Left ventricle myocardium inferior (tissue), 1 donor: ENCODE data around the gene PDE4B. TPM values are rescaled to one million over a fixed set of nuclear protein-coding genes. Genes with fewer than 3 reads are reported as not detected.
"Not testable (repeated sequence)": the region's sequence is repeated elsewhere in the genome, so short reads cannot be mapped to it uniquely, and the experiment has no call there.

Experiments
- DNase-seq: peaks from one replicate; pipeline ENCODE4 v3.0.0-alpha.2; 2020
- H3K27ac ChIP-seq: fragments of 200-600 bp; replicated peaks from 2 replicates; pipeline ENCODE4 v1.8.0; 2021
- H3K27me3 ChIP-seq: fragments of 200-600 bp; 2 replicates; pipeline ENCODE4 v1.8.0; 2021; ENCODE audit warnings: low read depth
- H3K36me3 ChIP-seq: fragments of 200-600 bp; 2 replicates; pipeline ENCODE4 v1.8.0; 2021
- H3K4me1 ChIP-seq: fragments of 200-600 bp; 2 replicates; pipeline ENCODE4 v1.8.0; 2021
- H3K4me3 ChIP-seq: fragments of 200-600 bp; 2 replicates; pipeline ENCODE4 v1.8.0; 2021; ENCODE audit warnings: mild to moderate bottlenecking, moderate library complexity
- H3K9me3 ChIP-seq: fragments of 200-600 bp; replicated peaks from 2 replicates; pipeline ENCODE4 v1.8.0; 2021
- intact Hi-C: fragments of 100-400 bp; cut with micrococcal nuclease; formaldehyde crosslinking; loops from one replicate; pipeline ENCODE4 v1.11.0; 2022
- total RNA-seq: library from RNA; stranded (reverse); fragmentation: NEBNext Ultra II Directional; extraction: Animal tissue kit (Norgen Biotek cat#: 25700); gene quantifications from one replicate; pipeline ENCODE4 v1.2.1, GENCODE V29; 2021
- TF ChIP-seq, protein P1 (sequence below): fragments of 200-600 bp; IDR thresholded peaks from 2 replicates; pipeline ENCODE4 v1.8.0; 2021; ENCODE audit warnings: antibody characterized with exemption, mild to moderate bottlenecking, borderline replicate concordance
- donor health status: DM: no; HTN: yes; CAD: no; lungs with severe emphysema.

Gene PDE4B
- total RNA-seq, 1 donor from 2014 or later, result 3.5 TPM

GRCh38 chr1:65964123-65964522, 171.4 kb downstream of the PDE4B start:
- intact Hi-C loops, result no loop called here

GRCh38 chr1:65965112-65965996, 172.7 kb downstream of the PDE4B start:
- H3K9me3 ChIP-seq, result no peaks in the 10 kb centered on the region
- H3K36me3 ChIP-seq, result no peaks in the 10 kb centered on the region
- DNase-seq, result no peak
- TF ChIP-seq, protein P1, sequence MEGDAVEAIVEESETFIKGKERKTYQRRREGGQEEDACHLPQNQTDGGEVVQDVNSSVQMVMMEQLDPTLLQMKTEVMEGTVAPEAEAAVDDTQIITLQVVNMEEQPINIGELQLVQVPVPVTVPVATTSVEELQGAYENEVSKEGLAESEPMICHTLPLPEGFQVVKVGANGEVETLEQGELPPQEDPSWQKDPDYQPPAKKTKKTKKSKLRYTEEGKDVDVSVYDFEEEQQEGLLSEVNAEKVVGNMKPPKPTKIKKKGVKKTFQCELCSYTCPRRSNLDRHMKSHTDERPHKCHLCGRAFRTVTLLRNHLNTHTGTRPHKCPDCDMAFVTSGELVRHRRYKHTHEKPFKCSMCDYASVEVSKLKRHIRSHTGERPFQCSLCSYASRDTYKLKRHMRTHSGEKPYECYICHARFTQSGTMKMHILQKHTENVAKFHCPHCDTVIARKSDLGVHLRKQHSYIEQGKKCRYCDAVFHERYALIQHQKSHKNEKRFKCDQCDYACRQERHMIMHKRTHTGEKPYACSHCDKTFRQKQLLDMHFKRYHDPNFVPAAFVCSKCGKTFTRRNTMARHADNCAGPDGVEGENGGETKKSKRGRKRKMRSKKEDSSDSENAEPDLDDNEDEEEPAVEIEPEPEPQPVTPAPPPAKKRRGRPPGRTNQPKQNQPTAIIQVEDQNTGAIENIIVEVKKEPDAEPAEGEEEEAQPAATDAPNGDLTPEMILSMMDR, result no peak
- no peak overlapping the region for H3K4me3 ChIP-seq
- no peak overlapping the region for H3K27ac ChIP-seq
- no peaks in the 10 kb centered on the region for H3K4me1 ChIP-seq
- peaks cover 4% of the 10 kb centered on the region for H3K27me3 ChIP-seq
- intact Hi-C loops, result no loop called here

More at GRCh38 chr1:65964123-65964522, 171.4 kb downstream of the PDE4B start:
- H3K27me3 ChIP-seq, result no peaks in the 10 kb centered on the region
- TF ChIP-seq, protein P1, result no peak
- H3K4me3 ChIP-seq, result no peak overlapping the region
- H3K36me3 ChIP-seq, result no peaks in the 10 kb centered on the region
- no peaks in the 10 kb centered on the region for H3K9me3 ChIP-seq
- H3K27ac ChIP-seq, result no peak overlapping the region
- DNase-seq, result no peak
- no peaks in the 10 kb centered on the region for H3K4me1 ChIP-seq

GRCh38 chr1:65967492-65967891, 174.8 kb downstream of the PDE4B start:
- H3K27ac ChIP-seq, H3K36me3 ChIP-seq, H3K4me1 ChIP-seq, DNase-seq, intact Hi-C loops, H3K4me3 ChIP-seq, H3K9me3 ChIP-seq, H3K27me3 ChIP-seq: not testable (repeated sequence)

GRCh38 chr1:65971547-65971946, 178.9 kb downstream of the PDE4B start:
- TF ChIP-seq, protein P1, result no peak
- intact Hi-C loops, result no loop called here
- peaks cover 8% of the 10 kb centered on the region for H3K27me3 ChIP-seq

GRCh38 chr1:65975708-65976107, 183.0 kb downstream of the PDE4B start:
- Histone ChIP-seq H3K27me3 (peaks cover 7% of the 10 kb centered on the region), H3K4me3 (no peak overlapping the region), H3K9me3 (peaks cover 23% of the 10 kb centered on the region), H3K4me1 (no peaks in the 10 kb centered on the region), H3K27ac (no peak overlapping the region), H3K36me3 (no peaks in the 10 kb centered on the region)
- intact Hi-C loops, result no loop called here
- no peak for DNase-seq
- TF ChIP-seq, protein P1, result no peak

More at GRCh38 chr1:65971547-65971946, 178.9 kb downstream of the PDE4B start:
- Histone ChIP-seq H3K4me1 (no peaks in the 10 kb centered on the region), H3K36me3 (no peaks in the 10 kb centered on the region), H3K27ac (no peak overlapping the region), H3K4me3 (no peak overlapping the region), H3K9me3 (peaks cover 20% of the 10 kb centered on the region)
- DNase-seq, result no peak
